Measurements from ENCODE around the gene EXTL2. TPM values are rescaled to one million over a fixed set of nuclear protein-coding genes. Genes with fewer than 3 reads are reported as not detected.
"Not testable (repeated sequence)": the region's sequence is repeated elsewhere in the genome, so short reads cannot be mapped to it uniquely, and the experiment has no call there.

The EXTL2 gene
- total RNA-seq, 2 experiments from 2014 or later, result 4.5 to 5.0 TPM

GRCh38 chr1:100903777-100904176, 9.1 kb upstream of the EXTL2 start:
- POLR2A ChIA-PET, result no interaction called here

DNA sequence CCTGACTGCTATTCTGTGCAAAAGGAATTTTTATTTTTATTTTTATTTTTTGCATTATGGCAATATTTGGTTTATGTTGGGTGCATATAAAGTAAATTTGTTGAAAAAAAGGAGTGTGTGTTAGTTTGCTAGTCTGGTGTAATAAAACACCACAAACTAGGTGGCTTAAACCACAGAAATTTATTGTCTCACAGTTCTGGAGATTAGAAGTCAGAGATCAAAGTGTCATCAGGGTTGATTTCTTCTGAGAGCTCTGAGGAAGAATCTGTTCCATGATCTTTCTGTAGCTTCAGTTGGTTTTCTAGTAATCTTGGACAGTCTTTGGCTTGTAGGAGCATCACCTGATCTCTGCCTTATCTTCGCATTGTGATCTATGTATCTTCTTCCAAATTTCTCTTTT, 7.7 kb upstream of the EXTL2 start:
- H3K36me3 Mint-ChIP-seq (ENCODE audit: low read depth), result peaks cover 63% of the 10 kb centered on the region
- ChIA-PET CTCF (interaction anchor here (0.5 to 1.2 kb wide), 7 partner anchors 339 to 836 kb away, joined by 3 read pairs; no protein-coding TSS in a partner anchor), POLR2A (no interaction called here)
- no peak for ATAC-seq
- intact Hi-C loops (cut with DNase I, micrococcal nuclease), result no loop called here
- DNase-seq, result no peak
- no peaks in the 10 kb centered on the region for H3K27me3 Mint-ChIP-seq
- H3K4me3 Mint-ChIP-seq, result no peak overlapping the region
- H3K9me3 Mint-ChIP-seq (ENCODE audit: low read depth), result no peaks in the 10 kb centered on the region
- peaks cover 63% of the 10 kb centered on the region for H3K4me1 Mint-ChIP-seq
- no peak overlapping the region for H3K27ac Mint-ChIP-seq

More at GRCh38 chr1:100903777-100904176, 9.1 kb upstream of the EXTL2 start:
- Mint-ChIP-seq H3K36me3 (ENCODE audit: low read depth) (peaks cover 64% of the 10 kb centered on the region), H3K9me3 (ENCODE audit: low read depth) (no peaks in the 10 kb centered on the region), H3K4me1 (peaks cover 65% of the 10 kb centered on the region), H3K27ac (no peak overlapping the region), H3K4me3 (no peak overlapping the region), H3K27me3 (no peaks in the 10 kb centered on the region)
- no peak for ATAC-seq
- DNase-seq, result no peak
- CTCF ChIA-PET, result no interaction called here
- intact Hi-C loops (cut with DNase I, micrococcal nuclease), result no loop called here

DNA sequence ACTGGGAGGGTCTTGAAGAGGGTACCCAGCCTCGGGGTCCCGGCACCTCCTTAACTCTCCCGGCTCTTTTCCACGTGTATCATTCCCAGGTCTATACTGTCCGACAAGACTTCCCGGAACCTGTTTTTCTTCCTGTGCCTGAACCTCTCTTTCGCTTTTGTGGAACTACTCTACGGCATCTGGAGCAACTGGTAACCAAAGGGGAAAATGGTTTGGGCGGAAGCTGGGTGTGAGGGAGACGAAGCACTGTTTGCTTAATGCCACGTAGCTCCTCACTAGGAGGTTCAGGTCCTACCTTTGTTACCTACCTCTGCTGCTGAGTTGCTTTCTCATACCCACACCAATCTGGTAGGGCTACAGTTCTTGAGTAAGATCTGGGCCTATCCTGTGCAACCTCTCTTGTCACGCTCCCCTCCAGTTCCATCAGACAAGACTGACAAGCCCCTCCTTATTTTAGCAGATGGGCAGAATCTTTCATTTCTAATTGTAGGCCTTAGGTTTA, 1.9 kb upstream of the EXTL2 start:
- Mint-ChIP-seq H3K36me3 (ENCODE audit: low read depth) (peaks cover 45% of the 10 kb centered on the region), H3K9me3 (ENCODE audit: low read depth) (no peaks in the 10 kb centered on the region)

DNA sequence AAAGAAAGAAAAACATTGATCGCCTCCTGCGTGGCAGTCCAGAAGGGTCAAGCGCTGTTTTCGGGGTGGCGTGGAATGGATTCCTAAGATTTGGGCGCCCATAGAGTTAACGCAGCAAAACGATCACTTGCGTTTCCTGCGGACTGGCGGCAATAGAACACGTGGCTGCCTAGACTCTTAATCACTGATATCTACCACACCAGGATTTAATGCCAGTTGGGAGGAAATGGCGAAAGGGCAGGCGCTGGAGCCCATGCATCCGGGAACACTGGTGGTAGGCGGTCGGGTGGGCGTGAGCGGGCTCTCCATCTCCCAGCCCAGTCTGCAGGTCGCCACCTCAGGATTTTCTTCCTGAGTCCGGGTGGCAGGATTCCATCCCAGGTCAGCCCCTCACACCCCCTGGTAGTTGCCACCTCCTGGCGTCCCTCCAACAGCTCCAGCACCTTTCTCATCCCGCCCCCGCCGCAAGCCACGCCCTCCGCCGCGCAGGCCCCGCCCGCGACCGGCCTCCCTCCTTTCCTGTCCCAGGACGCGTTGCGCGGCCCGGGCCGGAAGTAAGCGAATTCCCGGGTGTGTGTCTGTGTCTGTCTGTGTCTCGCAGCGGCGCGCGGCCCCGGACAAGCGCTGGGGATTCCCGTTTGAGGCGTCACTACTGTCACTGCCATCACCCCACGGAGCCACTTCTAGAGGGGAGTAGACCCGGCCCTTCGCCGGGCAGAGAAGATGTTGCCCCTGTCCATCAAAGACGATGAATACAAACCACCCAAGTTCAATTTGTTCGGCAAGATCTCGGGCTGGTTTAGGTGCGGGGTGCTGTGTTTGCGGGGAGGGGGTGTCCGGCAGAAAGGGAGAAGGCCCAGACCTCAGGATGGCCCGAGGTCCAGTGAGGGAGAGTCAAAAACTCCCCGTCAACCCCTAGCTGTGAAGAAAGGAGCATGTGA, 1.2 kb upstream of the EXTL2 start, which contains the start of gene SLC30A7:
TSS of gene SLC30A7 (plus strand) at position 551 of the 941 bp plus-strand sequence. CDS start at position 724, 173 bp downstream.
- Mint-ChIP-seq H3K27me3 (no peaks in the 10 kb centered on the region), H3K4me1 (peaks cover 44% of the 10 kb centered on the region), H3K9me3 (ENCODE audit: low read depth) (peaks cover 5% of the 10 kb centered on the region), H3K36me3 (ENCODE audit: low read depth) (peaks cover 43% of the 10 kb centered on the region), H3K4me3 (peak within 1 kb of the TSS; percentile 100), H3K27ac (peak within 1 kb of the TSS; percentile 100)
- intact Hi-C loops (cut with DNase I, micrococcal nuclease), result loop anchor here (1.0 to 10.0 kb wide), 15 partner anchors 25 to 925 kb away; partner anchors contain the start of genes CDC14A (in 1 of the 2), DPH5 (in 1 of the 2), RTCA (in 1 of the 2) and TRMT13 (in 1 of the 2)
- CTCF ChIA-PET, result interaction anchor here (0.7 to 2.3 kb wide), 4 partner anchors 15 to 462 kb away, joined by 3 to 6 read pairs (median 4); no protein-coding TSS in a partner anchor
- POLR2A ChIA-PET, result interaction anchor here (0.6 to 1.4 kb wide), 4 partner anchors 10 to 763 kb away, joined by 3 to 4 read pairs (median 4); partner anchors contain the start of genes SASS6 and TRMT13
- DNase-seq (peak; percentile 98), ATAC-seq (peak; percentile 81)

More for the DNA sequence above, 1.9 kb upstream of the EXTL2 start:
- peak; percentile 73 for DNase-seq
- ChIA-PET POLR2A (interaction anchor here (0.5 to 1.4 kb wide), 6 partner anchors 11 to 764 kb away, joined by 3 to 9 read pairs (median 4); partner anchors contain the start of genes SASS6 and TRMT13), CTCF (interaction anchor here (0.6 to 0.8 kb wide), 2 partner anchors 284 to 413 kb away, joined by 3 read pairs; no protein-coding TSS in a partner anchor)
- peak; percentile 77 for ATAC-seq
- H3K4me1 Mint-ChIP-seq, result peaks cover 51% of the 10 kb centered on the region
- H3K27me3 Mint-ChIP-seq, result no peaks in the 10 kb centered on the region
- H3K27ac Mint-ChIP-seq, result peak overlapping the region; percentile 100
- intact Hi-C loops (cut with DNase I, micrococcal nuclease), result loop anchor here (1.0 to 10.0 kb wide), 13 partner anchors 24 to 926 kb away; partner anchors contain the start of genes CDC14A (in 1 of the 2), DPH5 (in 1 of the 2) and RTCA (in 1 of the 2)
- H3K4me3 Mint-ChIP-seq, result peak overlapping the region; percentile 100

DNA sequence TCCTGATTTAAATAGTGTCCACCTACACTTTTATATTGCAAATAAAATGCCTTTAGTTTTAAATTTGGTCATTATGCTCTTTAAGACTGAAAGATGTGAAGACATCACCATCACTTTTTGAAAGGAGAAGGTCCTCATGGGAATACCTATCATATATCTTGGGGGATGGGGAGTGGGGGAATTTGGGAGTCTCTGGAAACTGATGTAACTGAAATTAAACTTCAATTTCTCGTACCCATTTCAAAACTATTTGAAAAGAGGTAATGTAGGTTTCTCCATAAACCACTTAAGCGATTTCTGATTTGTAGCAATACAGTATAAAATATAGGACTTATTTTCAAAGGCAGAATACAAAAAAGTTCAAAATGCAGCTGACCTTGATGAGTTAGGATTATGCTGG, 924 bp downstream of the EXTL2 start:
- peaks cover 14% of the 10 kb centered on the region for H3K9me3 Mint-ChIP-seq (ENCODE audit: low read depth)
- H3K4me1 Mint-ChIP-seq, result peaks cover 31% of the 10 kb centered on the region
- DNase-seq (no peak), ATAC-seq (no peak)
- POLR2A ChIA-PET, result no interaction called here
- intact Hi-C loops (cut with DNase I, micrococcal nuclease), result loop anchor here (2.0 to 10.0 kb wide), 2 partner anchors 539 to 543 kb away; partner anchors contain the start of gene CDC14A (in 1 of the 2)
- H3K36me3 Mint-ChIP-seq (ENCODE audit: low read depth), result peaks cover 40% of the 10 kb centered on the region
- peak overlapping the region; percentile 100 for H3K4me3 Mint-ChIP-seq
- H3K27me3 Mint-ChIP-seq, result no peaks in the 10 kb centered on the region
- CTCF ChIA-PET, result interaction anchor here (1.3 to 2.3 kb wide), 6 partner anchors 13 to 464 kb away, joined by 3 to 7 read pairs (median 6); no protein-coding TSS in a partner anchor
- peak overlapping the region; percentile 56 for H3K27ac Mint-ChIP-seq

DNA sequence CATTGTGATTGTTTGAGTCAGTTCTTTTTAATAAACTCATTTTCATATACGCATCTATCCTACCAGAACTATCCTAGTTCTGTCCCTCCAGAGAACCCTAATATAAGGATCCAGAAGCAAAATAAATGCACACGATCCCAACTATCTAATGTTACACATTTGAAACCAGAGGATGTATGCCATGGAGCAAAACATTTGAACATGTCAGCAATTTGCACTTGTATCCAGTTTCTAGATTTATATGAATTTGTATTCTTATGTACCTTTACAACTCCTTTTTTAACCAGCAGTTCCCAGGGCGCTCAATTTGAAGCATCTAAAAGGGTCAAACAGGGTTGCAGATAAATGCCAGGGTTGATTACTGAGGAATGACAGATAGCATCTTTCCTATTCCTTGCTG, 2.1 kb downstream of the EXTL2 start:
- Mint-ChIP-seq H3K9me3 (ENCODE audit: low read depth) (peaks cover 14% of the 10 kb centered on the region), H3K27ac (no peak overlapping the region), H3K27me3 (no peaks in the 10 kb centered on the region), H3K36me3 (ENCODE audit: low read depth) (peaks cover 34% of the 10 kb centered on the region), H3K4me1 (peaks cover 22% of the 10 kb centered on the region), H3K4me3 (peak overlapping the region; percentile 100)
- ChIA-PET CTCF (interaction anchor here (0.7 kb wide), 1 partner anchor 152 kb away, joined by 3 read pairs; no protein-coding TSS in a partner anchor), POLR2A (no interaction called here)
- no peak for DNase-seq
- no peak for ATAC-seq
- intact Hi-C loops (cut with DNase I, micrococcal nuclease), result loop anchor here in 1 of 2 experiments (10.0 kb wide), 1 partner anchor 538 kb away; the partner anchor contains the start of gene CDC14A

DNA sequence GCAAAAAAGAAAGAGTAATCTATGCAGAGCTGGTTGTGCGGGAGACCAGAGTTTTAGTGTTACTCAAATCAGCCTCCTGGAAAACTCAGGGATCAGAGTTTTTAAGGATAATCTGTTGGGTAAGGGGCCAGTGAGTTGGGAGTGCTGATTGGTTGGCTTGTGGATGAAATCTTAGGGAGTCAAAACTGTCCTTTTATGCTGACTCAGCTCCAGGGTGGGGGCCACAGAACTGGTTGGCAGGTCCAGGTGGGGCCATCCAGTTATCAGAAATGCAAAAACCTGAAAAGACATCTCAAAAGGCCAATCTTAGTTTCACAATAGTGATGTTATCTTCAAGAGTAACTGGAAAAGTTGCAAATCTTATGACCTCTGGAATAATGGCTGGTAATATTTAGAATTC, 3.3 kb downstream of the EXTL2 start:
- peaks cover 14% of the 10 kb centered on the region for H3K9me3 Mint-ChIP-seq (ENCODE audit: low read depth)
- ChIA-PET CTCF (no interaction called here), POLR2A (no interaction called here)
- DNase-seq (no peak), ATAC-seq (no peak)
- peaks cover 24% of the 10 kb centered on the region for H3K36me3 Mint-ChIP-seq (ENCODE audit: low read depth)
- H3K27me3 Mint-ChIP-seq, result no peaks in the 10 kb centered on the region
- no peak overlapping the region for H3K27ac Mint-ChIP-seq
- H3K4me1 Mint-ChIP-seq, result peaks cover 19% of the 10 kb centered on the region
- no peak overlapping the region for H3K4me3 Mint-ChIP-seq
- intact Hi-C loops (cut with DNase I, micrococcal nuclease), result loop anchor here in 1 of 2 experiments (10.0 kb wide), 1 partner anchor 537 kb away; the partner anchor contains the start of gene CDC14A

DNA sequence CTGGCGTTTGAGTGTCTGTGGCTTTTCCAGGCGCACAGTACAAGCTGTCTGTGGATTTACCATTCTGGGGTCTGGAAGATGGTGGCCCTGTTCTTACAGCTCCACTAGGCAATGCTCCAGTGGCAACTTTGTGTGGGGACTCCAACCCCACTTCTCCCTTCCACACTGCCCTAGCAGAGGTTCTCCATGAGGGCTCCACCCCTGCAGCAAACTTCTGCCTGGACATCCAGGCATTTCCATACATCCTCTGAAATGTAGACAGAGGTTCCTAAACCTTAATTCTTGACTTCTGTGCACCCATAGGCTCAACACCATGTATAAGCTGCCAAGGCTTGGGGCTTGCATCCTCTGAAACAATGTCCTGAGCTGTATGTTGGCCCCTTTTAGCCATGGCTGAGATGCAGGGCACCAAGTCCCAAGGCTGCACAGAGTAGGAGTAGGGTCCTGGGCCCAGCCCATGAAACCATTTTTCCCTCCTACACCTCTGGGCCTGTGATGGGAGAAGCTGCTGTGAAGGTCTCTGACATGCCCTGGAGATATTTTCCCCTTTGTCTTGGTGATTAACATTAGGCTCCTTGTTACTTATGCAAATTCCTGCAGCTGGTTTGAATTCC, 4.7 kb downstream of the EXTL2 start:
- H3K27me3 Mint-ChIP-seq, H3K27ac Mint-ChIP-seq, POLR2A ChIA-PET, DNase-seq, ATAC-seq, H3K4me3 Mint-ChIP-seq: not testable (repeated sequence)
- Mint-ChIP-seq H3K4me1 (peaks cover 19% of the 10 kb centered on the region), H3K36me3 (ENCODE audit: low read depth) (peaks cover 21% of the 10 kb centered on the region), H3K9me3 (ENCODE audit: low read depth) (peaks cover 14% of the 10 kb centered on the region)
- CTCF ChIA-PET, result interaction anchor here (0.6 to 1.6 kb wide), 2 partner anchors 22 to 790 kb away, joined by 3 to 5 read pairs; no protein-coding TSS in a partner anchor
- intact Hi-C loops (cut with DNase I, micrococcal nuclease), result loop anchor here in 1 of 2 experiments (10.0 kb wide), 1 partner anchor 535 kb away; the partner anchor contains the start of gene CDC14A

DNA sequence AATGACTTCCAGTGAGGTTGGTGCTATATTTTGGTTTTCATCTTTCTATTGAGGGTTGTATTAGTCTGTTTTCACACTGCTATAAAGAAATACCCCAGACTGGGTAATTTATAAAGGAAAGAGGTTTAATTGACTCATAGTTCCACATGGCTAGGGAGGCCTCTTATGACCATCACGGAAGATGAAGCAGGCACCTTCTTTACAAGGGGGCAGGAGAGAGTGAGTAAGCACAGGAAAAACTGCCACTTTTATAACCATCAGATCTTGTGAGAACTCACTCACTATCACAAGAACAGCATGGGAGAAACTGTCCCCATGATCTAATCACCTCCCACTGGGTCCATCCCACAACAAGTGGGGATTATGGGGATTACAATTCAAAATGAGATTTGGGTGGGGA, 5.6 kb downstream of the EXTL2 start:
- peaks cover 21% of the 10 kb centered on the region for H3K36me3 Mint-ChIP-seq (ENCODE audit: low read depth)
- CTCF ChIA-PET; intact Hi-C loops (cut with DNase I, micrococcal nuclease); H3K27ac Mint-ChIP-seq; ATAC-seq; H3K27me3 Mint-ChIP-seq; POLR2A ChIA-PET; H3K4me3 Mint-ChIP-seq; DNase-seq: not testable (repeated sequence)
- H3K4me1 Mint-ChIP-seq, result peaks cover 15% of the 10 kb centered on the region
- peaks cover 14% of the 10 kb centered on the region for H3K9me3 Mint-ChIP-seq (ENCODE audit: low read depth)

GRCh38 chr1:100883963-100884362, 10.7 kb downstream of the EXTL2 start:
- Mint-ChIP-seq H3K27me3 (no peaks in the 10 kb centered on the region), H3K9me3 (ENCODE audit: low read depth) (no peaks in the 10 kb centered on the region), H3K4me1 (no peaks in the 10 kb centered on the region), H3K27ac (no peak overlapping the region), H3K4me3 (no peak overlapping the region), H3K36me3 (ENCODE audit: low read depth) (peaks cover 3% of the 10 kb centered on the region)
- no peak for DNase-seq
- ChIA-PET CTCF (interaction anchor here (1.1 to 4.7 kb wide), 2 partner anchors 14 to 15 kb away, joined by 3 to 17 read pairs; no protein-coding TSS in a partner anchor), POLR2A (interaction anchor here (0.6 kb wide), 1 partner anchor 385 kb away, joined by 6 read pairs; no protein-coding TSS in a partner anchor)
- ATAC-seq, result peak; percentile 60
- intact Hi-C loops (cut with DNase I, micrococcal nuclease), result no loop called here
